Brain pericyte (primary cell): Measurements from ENCODE around the gene MAGEF1.

Experiments
- DNase-seq: peaks from one replicate; pipeline ENCODE4 v3.0.0-alpha.2; 2012; ENCODE audit warnings: low read depth, low spot score

The MAGEF1 gene

GRCh38 chr3:184690192-184690883 lies 21.5 kb downstream of the MAGEF1 start:
- DNase-seq, result no peak

GRCh38 chr3:184688882-184689271 lies 23.0 kb downstream of the MAGEF1 start:
- no peak for DNase-seq

DNA sequence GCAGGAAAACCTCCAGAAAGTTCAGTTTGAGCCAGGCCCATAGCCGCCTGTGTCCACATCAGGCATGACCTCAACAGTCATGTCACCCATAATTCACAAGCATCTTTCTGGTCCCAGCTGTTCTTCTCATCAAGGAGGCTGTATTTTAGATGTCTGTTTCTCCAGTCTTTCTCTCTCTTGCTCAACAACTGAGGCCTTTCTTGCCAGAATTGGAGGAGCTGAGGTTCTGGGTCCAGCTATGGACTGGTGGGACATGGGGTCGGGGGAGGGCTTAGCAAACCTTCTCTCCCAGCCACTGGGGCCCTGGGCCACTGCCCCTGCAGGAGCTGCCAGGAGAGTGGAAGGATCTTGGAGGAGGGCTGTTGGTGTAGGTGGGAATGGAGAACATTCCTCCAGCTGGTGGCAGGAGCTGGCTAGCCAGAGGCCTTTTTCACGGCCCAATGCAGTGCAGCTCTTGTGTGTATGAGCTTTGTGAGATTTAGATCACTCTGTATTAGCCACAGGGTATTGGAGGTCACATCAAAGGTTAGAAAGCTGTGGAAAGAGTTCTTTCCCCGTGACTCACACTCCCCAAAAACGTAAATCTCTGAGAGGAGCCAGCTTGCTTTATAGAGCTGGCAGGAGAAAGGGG lies 23.5 kb downstream of the MAGEF1 start:
- DNase-seq, result no peak

GRCh38 chr3:184687363-184688015 lies 24.4 kb downstream of the MAGEF1 start:
- DNase-seq, result no peak

- no peak for DNase-seq
Observed at GRCh38 chr3:184685646-184686045, 26.2 kb downstream of the MAGEF1 start.

DNA sequence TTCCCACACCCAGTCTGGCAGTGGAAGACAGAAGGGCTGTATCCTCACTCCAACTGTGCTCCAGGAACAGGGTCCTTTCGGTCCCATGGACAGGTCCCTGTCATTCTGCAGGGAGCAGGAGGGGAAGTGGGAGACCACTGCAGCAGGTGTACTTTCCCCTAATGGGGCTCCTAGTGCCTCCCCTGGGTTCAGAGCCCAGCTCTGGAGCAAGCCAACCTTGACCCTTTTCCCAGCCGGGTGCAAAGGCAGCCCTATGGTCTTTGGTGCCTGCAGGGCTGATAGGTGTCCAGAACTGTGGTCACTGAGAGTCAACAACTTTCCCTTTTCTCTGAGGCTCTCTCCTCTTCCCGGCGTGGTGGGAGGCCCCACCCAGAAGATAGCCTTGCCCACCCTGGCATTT lies 26.8 kb downstream of the MAGEF1 start:
- no peak for DNase-seq

GRCh38 chr3:184683900-184684560 lies 27.8 kb downstream of the MAGEF1 start:
- no peak for DNase-seq

GRCh38 chr3:184683234-184683633 lies 28.6 kb downstream of the MAGEF1 start:
- DNase-seq, result no peak

GRCh38 chr3:184682671-184683070 lies 29.2 kb downstream of the MAGEF1 start:
- no peak for DNase-seq

DNA sequence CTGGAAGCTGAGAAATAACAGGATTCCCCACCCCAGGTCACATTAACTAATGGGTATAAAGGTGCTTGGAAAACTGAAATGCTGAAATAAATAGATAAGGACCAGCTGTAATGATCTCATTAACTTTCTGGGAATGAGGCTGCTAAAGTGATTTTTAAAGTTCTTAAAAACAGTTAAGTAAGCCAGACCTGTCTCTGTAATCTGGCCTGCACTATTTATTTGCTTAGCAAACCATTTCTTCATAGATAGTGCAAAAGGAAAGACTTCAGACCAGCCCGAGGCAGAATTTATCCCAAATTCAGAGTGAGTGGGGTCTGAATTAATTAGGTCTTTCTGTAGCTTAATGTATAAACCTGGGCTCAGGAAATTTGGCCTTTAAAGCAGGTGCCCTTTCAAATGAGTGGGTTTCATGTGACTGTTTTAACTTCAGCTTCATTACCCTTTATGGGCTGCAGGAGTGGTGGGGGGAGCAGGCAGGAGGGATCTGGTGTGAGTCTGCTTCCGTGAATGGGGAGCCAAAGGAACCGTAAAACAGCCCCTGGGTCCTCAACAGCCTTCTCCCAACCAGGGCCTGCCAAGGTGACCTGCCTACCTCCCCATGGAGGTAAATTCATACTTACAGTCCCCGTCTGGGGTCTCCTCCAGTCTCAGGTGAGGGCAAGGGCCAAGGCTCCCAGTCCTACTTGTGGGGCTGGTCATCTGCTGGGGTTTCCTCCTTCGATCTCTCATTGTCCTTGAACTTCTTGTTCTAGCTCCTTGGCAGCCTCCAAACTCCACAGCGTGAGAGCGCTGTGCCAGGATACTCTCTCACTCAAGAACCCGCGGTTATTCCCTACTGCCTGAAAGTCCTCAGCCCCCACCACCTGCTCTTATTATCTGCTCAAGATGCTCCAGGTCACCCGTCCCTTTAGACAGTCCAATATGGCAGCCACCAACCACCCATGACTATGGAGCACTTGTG lies 31.2 kb downstream of the MAGEF1 start:
- no peak for DNase-seq

GRCh38 chr3:184679056-184679816 lies 32.6 kb downstream of the MAGEF1 start:
- no peak for DNase-seq

DNA sequence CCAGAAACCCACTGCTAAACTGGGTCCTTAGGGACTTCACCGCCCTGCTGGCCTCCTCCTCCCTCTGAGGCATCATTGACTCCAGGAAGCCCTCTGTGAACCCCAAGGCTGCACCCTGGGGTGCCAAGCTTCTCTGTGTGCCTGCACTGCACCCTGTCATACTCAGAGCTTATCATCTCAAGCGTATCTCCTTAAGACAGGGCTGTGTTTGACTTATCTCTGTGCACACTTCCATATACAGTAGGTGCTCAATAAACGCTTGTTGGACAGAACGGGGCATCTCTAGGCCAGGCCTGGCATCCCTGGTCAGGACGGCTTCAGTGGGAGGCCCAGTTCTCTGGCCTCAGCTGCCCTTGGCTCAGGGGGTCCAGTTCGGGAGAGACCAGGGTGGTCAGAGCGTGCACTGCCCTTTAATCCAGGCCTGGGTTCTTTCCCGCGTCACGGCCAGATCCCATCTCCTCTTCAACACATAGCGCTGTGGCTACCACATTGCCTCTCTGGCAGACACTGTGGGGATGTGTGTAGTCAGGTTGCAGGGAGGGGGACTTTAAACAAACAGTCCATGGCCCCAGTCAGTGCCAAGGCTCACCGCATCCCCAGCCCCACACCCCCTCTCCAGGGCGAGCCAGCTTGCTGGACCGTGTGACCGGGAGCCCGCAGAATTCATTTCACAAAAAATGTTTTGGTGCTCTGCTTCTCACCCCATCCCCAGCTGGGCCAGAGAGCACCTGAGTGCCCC lies 33.4 kb downstream of the MAGEF1 start:
- no peak for DNase-seq

DNA sequence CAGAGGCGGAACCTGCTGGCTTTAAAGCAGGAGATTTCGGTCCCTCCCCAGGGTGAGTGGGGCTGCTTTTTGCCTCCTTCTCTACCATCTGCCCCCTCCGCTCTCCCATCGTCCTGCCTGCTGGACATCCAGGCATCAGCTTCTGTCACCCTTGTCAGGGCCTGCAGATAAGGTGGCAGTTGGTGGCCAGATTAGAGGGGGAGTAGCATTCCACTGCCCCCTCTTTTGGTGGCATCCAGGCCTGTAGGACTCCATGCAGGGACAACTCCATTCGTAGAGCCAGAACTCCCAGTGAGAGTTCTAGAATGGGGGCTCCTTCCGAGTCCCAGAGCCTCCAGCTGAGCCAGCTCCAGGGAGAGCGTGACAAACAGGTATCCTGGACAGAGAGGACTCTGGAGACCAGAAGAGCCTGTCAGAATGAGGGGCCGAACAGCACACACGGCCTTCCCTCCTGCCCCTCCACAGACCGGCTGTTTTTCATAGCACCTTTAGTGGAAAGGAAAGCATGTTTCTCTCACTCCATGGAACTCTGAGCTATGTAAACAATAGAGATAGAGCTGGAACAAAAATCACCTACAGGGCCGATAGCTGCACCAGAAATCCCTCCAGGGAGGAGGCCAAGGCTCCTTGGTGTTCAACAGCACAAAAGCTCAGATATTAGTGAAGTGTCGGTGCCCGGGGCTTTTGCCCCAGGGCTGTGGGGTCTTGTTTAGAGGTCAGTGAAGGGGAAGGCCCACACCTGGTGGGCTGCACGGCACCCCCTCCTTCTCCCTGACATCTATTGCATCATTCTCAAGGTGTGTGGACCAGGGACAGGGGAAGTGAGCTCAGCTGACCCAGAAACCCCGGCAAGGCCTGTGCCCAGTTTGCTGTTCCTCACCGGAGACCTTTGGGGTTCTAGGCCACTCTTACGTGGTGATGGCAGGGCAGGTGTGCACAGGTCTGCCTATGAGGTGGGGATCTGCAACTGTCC lies 34.2 kb downstream of the MAGEF1 start:
- no peak for DNase-seq

- DNase-seq, result no peak
Observed at GRCh38 chr3:184676927-184677326, 34.9 kb downstream of the MAGEF1 start.

GRCh38 chr3:184674626-184675025 lies 37.2 kb downstream of the MAGEF1 start:
- no peak for DNase-seq

DNA sequence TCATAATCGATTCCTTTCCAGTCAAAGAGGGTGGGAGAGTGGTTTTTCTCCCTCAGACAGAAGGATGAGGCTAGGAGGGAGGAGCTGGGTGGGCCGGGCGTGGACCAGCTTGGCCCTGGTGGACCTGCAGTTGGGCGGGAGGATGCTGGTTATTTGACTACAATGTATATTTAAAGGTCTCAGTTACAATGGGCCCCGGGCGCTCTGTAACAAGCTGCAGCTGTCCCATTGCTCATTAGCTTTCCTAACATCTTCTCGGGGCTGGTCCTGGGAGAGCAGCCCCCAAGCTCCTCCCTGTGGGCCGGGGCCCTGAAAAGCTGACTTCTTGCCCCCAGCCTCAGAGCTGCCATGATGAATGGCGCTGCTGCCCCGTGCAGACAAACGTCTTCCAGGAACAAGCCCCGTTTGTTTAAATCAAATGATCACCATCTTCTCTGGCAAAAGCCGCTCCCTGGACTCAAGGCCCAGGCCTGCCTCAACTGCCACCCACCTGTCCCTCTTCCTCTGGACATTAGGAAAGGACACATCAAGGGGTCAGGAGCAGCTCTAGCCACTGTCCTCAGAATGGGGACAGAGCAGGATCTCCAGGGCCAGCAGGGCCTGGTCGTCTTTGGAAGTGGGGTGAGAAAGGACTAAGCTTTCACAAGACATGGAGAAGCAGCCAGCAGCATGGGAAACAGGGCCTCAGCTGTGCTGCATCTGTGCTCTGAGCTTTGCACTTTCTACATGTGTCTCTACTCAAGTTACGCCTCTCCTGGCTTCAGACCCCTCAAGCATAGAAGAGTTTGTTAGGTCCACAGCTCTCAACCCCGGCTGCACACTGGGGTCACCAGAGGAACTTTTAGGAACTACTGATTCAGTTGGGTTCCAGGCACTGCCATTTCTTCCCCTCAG lies 38.6 kb downstream of the MAGEF1 start:
- no peak for DNase-seq

GRCh38 chr3:184672335-184672734 lies 39.5 kb downstream of the MAGEF1 start:
- DNase-seq, result no peak
